Psoas muscle (tissue), 8 donors: ENCODE measurements around the gene CDHR4. TPM values are rescaled to one million over a fixed set of nuclear protein-coding genes. Genes with fewer than 3 reads are reported as not detected.
"Not testable (repeated sequence)": the region's sequence is repeated elsewhere in the genome, so short reads cannot be mapped to it uniquely, and the experiment has no call there.

Experiments used
- ATAC-seq, 4 donors: fragments of 200-7000 bp; cut with Tn5 transposase; one replicate each; pipeline ENCODE4 v1.9.1; 2020; ENCODE audit warnings: moderate library complexity in 3 of 4, mild to moderate bottlenecking in 2 of 4
- DNase-seq, 2 donors: peaks; one replicate each; pipeline ENCODE4 v3.0.0-alpha.2; 2020
- H3K27ac ChIP-seq: fragments of 200-600 bp; one replicate; pipeline ENCODE4 v1.8.0; 2022
- H3K27me3 ChIP-seq, 3 donors: fragments of 200-600 bp in 1 of 3; one replicate each; pipeline versions ENCODE4 v1.6.1 to v1.8.0; 2013 to 2022; ENCODE audit warnings: low read length in 2 of 3, mild to moderate bottlenecking in 2 of 3, moderate library complexity in 1 of 3; ENCODE audit not compliant: insufficient read depth in 3 of 3
- H3K36me3 ChIP-seq, 2 donors: fragments of 200-600 bp in 1 of 2; one replicate each; pipeline versions ENCODE4 v1.6.1 to v1.8.0; 2013 to 2022; ENCODE audit warnings: low read depth in 1 of 2, mild to moderate bottlenecking in 1 of 2, moderate library complexity in 1 of 2; ENCODE audit not compliant: insufficient read depth in 1 of 2
- H3K4me1 ChIP-seq: fragments of 200-600 bp; one replicate; pipeline ENCODE4 v1.8.0; 2022
- H3K4me3 ChIP-seq: fragments of 200-600 bp; one replicate; pipeline ENCODE4 v1.8.0; 2022; ENCODE audit warnings: mild to moderate bottlenecking
- H3K9me3 ChIP-seq: fragments of 200-600 bp; one replicate; pipeline ENCODE4 v1.8.0; 2022
- WGBS, 3 donors: extraction: QIAGEN DNeasy Blood & Tissue Kit; methylation state at CpG; one replicate each; pipeline versions ENCODE4 v1.1.6 to v1.1.7; 2013; 5-methylcytosine and 5-hydroxymethylcytosine counted together
- intact Hi-C, 2 donors: fragments of 100-400 bp; cut with DNase I; formaldehyde crosslinking; loops; one replicate each; pipeline versions ENCODE4 v1.11.0 to v1.14.2; 2022
- polyA plus RNA-seq, 3 donors: library from polyadenylated mRNA; stranded (reverse); fragments of 200-250 nt; gene quantifications; one replicate each; pipeline ENCODE4 v1.2.3, GENCODE V29; 2013
- total RNA-seq, 4 donors: library from RNA; stranded (reverse); fragmentation: NEBNext Ultra II Directional in 2 of 4; extraction: Animal tissue kit (Norgen Biotek cat#: 25700) in 2 of 4; gene quantifications; one replicate each; pipeline versions ENCODE4 v1.2.1 to v1.2.4, GENCODE V29; 2021 to 2023
- TF ChIP-seq, protein P1 (sequence below): fragments of 200-600 bp; IDR thresholded peaks from one replicate; pipeline ENCODE4 v1.8.0; 2022; ENCODE audit warnings: antibody characterized with exemption
- donor health status: healthy with polysubstance abuse.
- donor health status: DM: no; HTN: no; CAD: no; lungs with moderate emphysema.
- donor health status: Bipolar disorder and iron deficiency.
- donor health status: healthy.
- donor health status: DM: yes; HTN: yes; CAD: no.
- donor health status: DM: no; HTN: no; CAD: no.
- donor health status: DM: no; HTN: no; CAD: no.
- donor health status: DM: yes; HTN: yes; CAD: no.

CDHR4 gene
- total and polyA plus RNA-seq, 7 donors = 0.03 to 0.28 TPM; not detected in 5

- Histone ChIP-seq H3K36me3 (peaks cover 0 to 47% of the 10 kb centered on the region in 2 donors), H3K27me3 (no peaks in the 10 kb centered on the region), H3K9me3 (no peaks in the 10 kb centered on the region), H3K4me3 (no peak overlapping the region), H3K4me1 (peaks cover 27% of the 10 kb centered on the region), H3K27ac (no peak overlapping the region)
- TF ChIP-seq, protein P1, sequence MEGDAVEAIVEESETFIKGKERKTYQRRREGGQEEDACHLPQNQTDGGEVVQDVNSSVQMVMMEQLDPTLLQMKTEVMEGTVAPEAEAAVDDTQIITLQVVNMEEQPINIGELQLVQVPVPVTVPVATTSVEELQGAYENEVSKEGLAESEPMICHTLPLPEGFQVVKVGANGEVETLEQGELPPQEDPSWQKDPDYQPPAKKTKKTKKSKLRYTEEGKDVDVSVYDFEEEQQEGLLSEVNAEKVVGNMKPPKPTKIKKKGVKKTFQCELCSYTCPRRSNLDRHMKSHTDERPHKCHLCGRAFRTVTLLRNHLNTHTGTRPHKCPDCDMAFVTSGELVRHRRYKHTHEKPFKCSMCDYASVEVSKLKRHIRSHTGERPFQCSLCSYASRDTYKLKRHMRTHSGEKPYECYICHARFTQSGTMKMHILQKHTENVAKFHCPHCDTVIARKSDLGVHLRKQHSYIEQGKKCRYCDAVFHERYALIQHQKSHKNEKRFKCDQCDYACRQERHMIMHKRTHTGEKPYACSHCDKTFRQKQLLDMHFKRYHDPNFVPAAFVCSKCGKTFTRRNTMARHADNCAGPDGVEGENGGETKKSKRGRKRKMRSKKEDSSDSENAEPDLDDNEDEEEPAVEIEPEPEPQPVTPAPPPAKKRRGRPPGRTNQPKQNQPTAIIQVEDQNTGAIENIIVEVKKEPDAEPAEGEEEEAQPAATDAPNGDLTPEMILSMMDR = no peak
- no peak for DNase-seq
- 69 to 83% (median 72%) methylated on average over 4 to 5 of the region's 5 CpGs for WGBS, 3 donors
- ATAC-seq = no peak
- intact Hi-C loops = no loop called here
Observed at GRCh38 chr3:49781415-49782199, 18.1 kb downstream of the CDHR4 start.

DNA sequence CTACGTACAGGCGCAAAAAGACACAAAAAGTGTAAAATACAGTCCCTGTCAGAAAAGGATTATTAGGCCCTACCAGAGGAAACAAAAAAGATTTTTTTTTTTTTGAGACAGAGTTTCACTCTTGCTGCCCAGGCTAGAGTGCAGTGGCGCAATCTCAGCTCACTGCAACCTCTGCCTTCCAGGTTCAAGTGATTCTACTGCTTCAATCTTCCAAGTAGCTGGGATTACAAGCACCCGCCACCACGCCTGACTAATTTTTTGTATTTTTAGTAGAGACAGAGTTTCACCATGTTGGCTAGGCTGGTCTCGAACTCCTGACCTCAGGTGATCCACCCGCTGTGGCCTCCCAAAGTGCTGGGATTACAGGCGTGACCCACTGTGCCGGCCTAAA lies 18.7 kb downstream of the CDHR4 start:
- H3K27ac ChIP-seq, H3K9me3 ChIP-seq, intact Hi-C loops, H3K4me3 ChIP-seq, ATAC-seq, H3K27me3 ChIP-seq, DNase-seq: not testable (repeated sequence)
- H3K36me3 ChIP-seq = peaks cover 0 to 49% of the 10 kb centered on the region in 2 donors
- H3K4me1 ChIP-seq = peaks cover 27% of the 10 kb centered on the region
- WGBS, 3 donors = 85 to 89% (median 88%) methylated on average over 9 of the region's 9 CpGs

DNA sequence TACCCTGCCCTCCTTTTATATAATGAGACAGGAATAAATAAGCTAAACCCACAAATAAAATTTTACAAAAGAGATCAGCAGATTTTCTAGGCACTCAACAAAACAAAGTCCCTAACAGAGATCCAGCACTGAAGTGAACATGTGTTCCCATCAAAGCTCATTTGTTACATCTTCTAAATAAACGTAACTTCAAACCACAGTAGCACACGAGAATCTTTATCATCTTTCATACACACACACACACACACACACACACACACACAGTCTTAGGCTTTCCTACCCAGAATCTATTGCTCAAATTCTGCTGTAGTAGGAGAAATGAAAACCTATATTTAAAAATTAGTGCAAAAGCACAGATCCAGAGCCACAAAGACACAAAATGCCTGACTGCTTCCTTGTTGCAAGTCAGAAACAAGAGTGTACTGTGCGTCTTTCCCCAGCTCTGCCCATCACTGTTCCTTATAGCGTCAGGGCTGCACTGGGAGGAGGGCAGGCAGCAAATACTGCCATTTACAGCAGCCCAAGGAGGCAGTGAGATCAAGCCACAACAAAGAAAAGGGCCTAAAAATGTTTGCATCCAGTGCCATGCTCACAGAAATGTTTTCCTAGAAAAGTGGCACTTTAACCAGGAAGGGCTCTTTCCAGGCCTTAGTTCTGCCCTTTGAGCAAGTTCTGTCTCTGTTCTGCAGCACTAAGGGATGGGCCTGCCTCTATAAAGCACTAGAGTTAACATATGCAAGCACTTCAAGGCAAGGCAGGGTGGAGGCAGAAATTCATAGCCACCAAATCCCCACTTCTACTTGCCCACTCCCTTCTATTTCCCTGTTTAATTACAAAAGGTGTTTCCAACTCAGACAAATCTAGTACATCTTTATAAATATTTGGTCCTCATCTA lies 19.3 kb downstream of the CDHR4 start:
- H3K4me1 ChIP-seq = peaks cover 24% of the 10 kb centered on the region
- DNase-seq = no peak
- ATAC-seq = no peak
- no peak overlapping the region for H3K27ac ChIP-seq
- peaks cover 0 to 49% of the 10 kb centered on the region in 2 donors for H3K36me3 ChIP-seq
- TF ChIP-seq, protein P1 = no peak
- no peaks in the 10 kb centered on the region for H3K9me3 ChIP-seq
- no peak overlapping the region for H3K4me3 ChIP-seq
- intact Hi-C loops = no loop called here
- 61 to 77% (median 68%) methylated on average over 4 of the region's 4 CpGs for WGBS, 3 donors
- H3K27me3 ChIP-seq = no peaks in the 10 kb centered on the region

DNA sequence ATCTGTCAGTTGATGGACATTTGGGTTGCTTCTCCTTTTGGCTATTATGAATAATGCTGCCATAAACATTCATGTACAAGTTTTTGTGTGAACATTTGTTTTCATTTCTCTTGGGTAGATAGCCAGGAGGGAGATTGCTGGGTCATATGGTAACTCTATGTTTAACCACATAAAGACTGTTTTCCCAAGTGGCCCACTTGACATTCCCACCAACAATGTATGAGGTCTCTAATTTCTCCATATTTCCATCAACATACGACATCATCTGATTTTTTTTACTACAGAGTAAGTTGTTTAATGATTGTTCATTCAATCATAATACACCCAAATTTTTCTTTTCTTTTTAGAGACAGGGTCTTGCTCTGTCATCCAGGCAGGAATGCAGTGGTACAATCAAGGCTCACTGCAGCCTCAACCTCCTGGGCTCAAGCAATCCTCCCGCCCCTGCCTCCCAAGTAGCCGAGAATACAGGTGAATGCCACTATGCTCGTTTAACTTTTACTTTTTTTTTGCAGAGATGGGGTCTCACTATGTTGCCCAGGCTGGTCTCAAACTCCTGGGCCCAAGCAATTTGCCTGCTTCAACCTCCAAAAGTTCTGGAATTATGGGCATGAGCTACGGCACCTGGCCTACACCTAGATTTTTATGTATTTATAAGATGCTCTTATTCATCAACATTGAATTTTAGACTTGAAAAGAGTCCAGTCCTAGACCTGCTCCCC lies 20.2 kb downstream of the CDHR4 start:
- Histone ChIP-seq H3K9me3 (no peaks in the 10 kb centered on the region), H3K36me3 (peaks cover 0 to 43% of the 10 kb centered on the region in 2 donors), H3K27me3 (no peaks in the 10 kb centered on the region), H3K4me1 (peaks cover 17% of the 10 kb centered on the region), H3K27ac (no peak overlapping the region), H3K4me3 (no peak overlapping the region)
- intact Hi-C loops = no loop called here
- ATAC-seq (no peak), DNase-seq (no peak)
- TF ChIP-seq, protein P1 = no peak
- 90 to 92% (median 91%) methylated on average over 5 of the region's 5 CpGs for WGBS, 3 donors

GRCh38 chr3:49776101-49776500 lies 23.6 kb downstream of the CDHR4 start:
- H3K27ac ChIP-seq, ATAC-seq, H3K27me3 ChIP-seq, H3K4me3 ChIP-seq, DNase-seq, intact Hi-C loops, H3K9me3 ChIP-seq: not testable (repeated sequence)
- Histone ChIP-seq H3K4me1 (peaks cover 12% of the 10 kb centered on the region), H3K36me3 (peaks cover 0 to 16% of the 10 kb centered on the region in 2 donors)
- 67 to 86% (median 68%) methylated on average over 8 of the region's 8 CpGs for WGBS, 3 donors
